GM19397 (cell line): ENCODE results near the gene MRPL40.
A peak's percentile ranks its signal among the peaks of the same experiment; 100 is the strongest.
"Not testable (repeated sequence)": the region's sequence is repeated elsewhere in the genome, so short reads cannot be mapped to it uniquely, and the experiment has no call there.

Experiments used
- ATAC-seq: cut with Tn5 transposase; IDR thresholded peaks from one replicate; pipeline ENCODE4 v1.9.1; 2021; ENCODE audit warnings: mild to moderate bottlenecking, moderate library complexity; ENCODE audit not compliant: unreplicated experiment

The MRPL40 gene

DNA sequence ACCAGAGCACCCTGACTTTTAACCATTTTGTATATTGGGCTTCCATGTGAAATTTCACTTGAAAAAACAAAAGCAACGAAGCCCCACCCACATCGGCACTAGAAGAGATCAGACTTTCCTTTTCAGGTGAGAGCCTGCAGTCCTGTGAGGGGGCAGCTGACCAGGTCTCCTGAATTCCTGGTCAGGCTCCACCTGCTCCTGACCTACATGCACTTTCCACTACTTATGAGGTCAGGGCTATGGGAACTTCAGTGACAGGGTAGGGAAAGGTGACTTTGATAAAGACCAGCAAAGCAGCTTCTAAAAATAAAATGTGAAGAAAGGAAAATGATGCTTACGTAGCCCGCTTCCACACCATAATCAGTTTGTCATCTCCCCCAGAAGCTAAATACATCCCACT lies 25.5 kb upstream of the MRPL40 start:
- no peak for ATAC-seq

DNA sequence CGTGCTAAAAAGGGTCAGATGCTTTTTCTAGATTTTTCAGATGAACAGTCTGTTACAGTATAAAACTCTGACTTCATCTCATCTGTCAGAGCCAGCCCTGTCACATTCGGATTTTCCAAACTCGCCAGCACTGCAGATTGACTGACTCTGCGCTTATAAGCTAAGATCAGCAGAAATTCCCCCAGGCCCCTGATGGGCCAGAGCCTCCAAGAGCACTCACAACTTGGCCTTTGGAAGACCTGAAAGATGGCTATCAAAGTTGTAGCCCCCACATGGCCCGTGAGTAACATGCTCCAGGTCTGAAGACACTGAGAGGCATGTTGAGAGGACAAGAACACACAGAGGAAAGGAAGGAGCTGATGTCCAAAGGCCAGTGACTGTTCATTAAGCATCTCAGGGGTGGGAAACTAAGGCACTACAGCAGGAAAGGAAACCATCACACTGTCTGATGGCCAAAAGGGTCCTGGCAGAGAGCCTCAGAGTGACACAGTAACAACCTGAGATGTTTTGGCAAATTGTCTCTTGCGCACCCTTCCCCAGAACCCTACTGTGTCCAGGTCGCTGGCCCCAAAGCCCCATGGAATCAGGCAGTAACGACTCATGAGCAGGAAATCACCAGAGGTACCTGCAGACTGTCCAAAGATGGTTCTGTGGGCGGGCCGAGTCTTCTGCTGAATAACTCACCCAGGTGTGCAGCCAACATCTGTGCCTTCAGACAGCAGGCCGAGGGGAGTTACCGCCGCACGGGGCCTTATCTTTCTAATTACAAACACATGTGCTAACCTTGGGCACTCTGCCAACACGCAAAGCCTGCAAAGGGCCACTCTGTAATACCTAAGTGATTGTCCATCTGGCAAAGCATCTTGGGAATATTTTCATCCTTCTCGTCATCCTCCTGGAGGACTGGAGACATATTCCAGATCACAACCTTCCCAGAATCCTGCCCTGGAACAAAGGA lies 24.4 kb upstream of the MRPL40 start:
- no peak for ATAC-seq

DNA sequence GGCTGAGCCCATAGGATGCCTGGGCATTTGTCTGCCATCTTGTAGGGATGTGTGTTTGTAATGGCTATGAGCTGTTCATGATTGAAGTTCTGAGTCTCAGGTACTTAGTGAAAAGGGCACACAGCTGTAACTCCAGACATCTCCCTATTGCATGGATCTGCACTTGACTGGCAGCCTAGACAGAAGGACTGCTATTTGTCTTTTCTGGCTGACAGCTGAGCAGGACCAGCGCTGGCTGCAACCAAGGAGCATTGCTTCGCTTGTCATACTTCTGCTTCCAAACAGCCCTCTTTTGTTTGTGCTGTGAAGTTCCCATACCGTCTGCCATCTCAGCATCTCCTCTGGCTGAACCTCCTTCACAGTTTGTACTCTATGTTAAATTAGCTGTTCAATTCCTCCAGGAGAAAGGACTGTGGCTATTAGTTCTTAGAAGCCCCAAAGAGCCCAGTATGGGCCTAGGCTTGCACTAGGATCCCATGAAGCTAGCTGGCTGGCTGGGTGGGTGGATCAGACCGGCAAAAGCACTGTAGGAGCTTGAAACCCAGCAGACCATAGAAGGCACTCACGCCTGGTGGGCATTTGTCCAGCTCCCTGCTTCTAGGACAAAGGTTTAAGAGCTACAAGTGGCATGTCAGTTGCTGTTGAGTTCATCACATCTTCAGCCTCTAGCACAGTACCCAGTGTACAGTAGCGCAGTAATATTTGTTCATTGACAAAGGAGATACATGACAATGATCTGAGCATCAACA lies 21.2 kb upstream of the MRPL40 start:
- ATAC-seq: no peak

DNA sequence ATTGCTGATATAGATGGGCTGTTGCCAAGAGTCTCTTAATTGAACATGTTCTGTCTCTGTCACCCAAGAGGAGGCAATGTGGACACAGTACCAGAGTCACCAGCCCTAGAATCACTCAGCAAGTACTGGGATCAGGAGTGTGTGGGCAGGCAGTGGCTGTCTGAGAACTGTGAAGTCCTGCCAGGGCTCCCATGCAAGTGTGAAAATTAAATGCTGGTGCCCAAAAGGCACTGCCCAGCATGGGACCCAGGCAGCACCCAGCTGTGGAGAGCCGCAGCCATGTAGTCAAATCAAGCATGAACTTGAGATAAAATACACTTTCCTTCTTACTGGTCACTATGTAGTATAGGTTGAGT lies 20.7 kb upstream of the MRPL40 start:
- ATAC-seq: no peak

DNA sequence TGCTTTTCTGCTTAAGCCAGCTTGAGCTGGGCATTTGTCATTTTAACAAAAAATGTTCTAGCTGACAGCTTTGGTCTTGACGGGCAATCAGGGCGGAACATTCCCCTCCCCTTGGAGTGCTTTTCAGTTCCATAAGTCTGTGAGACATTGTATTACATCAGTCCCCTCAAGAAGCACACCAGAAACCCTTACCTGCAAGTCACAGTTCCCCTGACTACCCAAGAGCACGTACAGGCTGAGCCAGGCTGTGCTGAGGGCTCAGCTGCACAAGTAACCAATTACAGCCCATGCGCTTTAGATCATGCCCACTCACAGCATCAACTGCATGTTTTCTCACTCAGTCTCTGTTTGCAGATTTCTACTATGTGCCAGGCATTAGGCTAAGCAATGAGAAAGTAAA lies 19.9 kb upstream of the MRPL40 start:
- no peak for ATAC-seq

DNA sequence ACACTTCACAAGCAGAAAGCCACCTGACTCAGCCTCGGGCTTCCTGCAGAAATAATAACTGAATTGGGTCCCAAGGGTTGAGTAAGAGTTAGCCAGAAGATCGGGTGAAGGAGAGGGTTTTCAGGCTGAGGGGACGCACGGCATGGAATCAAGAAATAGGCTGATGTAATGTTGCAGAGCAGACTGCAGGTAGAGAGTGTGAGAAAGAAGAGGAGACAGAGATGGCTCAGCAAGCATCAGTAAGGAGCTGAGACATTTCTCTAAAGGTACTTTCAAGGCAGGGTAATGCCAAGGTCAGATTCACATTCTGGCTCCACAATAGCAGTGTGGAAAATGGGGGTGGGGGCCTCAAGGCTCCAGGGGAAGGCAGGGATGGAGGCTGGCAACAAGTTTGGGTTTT lies 19.4 kb upstream of the MRPL40 start:
- ATAC-seq: no peak

DNA sequence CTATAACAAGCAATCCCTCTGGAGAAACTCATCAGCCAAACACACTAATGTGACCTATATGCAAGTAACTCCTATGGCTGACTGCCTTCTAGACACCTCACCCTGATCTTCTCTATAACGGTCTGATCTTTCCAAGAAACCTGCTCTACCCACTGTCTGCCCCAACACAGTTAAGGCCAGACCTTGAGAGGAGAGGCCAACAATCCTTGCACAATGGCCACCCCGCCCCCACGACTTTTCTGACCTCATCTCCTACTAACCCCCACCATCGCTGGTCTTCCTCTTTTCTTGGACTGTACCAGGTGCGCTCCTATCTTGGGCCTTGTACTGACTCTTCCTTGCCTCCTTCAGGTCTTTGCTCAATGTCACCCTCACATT lies 13.3 kb upstream of the MRPL40 start:
- ATAC-seq: no peak

DNA sequence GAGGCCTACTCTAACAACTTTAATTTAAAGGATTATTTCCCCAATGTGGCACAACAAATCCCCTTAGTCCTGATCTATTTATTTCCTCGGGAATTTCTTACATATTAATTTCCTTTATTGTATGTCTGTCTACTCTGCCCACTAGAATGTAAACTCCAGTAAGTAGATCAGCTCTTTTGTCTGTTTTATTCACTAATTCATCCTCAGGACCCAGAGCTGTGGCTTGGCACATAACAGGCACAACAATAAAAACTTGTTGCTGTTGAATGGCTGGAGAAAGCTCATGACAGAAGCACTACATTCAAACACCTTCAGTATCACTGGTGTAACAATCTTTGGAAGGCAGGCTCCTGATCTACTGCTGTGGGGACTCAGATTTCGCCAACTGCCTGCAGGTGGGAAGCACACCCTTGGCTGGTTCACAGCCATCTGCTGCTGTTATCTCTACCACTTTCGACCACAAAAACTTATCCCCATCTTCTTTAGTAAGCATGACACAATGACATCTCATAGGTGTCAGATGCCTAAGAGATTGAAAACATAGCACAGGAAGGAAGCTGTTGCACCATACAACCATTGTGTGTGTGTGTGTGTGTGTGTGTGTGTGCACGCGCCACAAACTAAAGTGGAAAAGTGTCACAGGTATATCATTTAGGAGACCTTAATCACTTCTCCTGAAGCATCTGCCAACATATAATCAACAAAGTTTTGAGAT lies 12.7 kb upstream of the MRPL40 start:
- ATAC-seq: no peak

DNA sequence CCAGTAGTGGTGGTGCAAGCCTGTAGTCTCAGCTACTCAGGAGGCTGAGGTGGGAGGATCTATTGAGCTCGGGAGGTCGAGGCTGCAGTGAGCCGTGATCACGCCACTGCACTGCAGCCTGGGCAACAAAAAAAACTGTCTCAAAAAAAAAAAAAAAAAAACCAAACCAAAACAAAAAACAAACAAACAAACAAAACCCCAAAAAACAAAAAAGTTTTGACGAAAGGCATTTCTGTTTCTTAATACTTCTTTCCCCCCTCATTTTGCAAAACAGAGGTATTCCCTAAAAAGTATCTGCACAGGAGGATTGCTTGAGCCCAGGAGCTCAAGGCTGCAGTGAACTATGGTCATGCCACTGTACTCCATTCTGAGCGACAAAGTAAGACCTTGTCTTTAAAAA lies 12.0 kb upstream of the MRPL40 start:
- no peak for ATAC-seq

DNA sequence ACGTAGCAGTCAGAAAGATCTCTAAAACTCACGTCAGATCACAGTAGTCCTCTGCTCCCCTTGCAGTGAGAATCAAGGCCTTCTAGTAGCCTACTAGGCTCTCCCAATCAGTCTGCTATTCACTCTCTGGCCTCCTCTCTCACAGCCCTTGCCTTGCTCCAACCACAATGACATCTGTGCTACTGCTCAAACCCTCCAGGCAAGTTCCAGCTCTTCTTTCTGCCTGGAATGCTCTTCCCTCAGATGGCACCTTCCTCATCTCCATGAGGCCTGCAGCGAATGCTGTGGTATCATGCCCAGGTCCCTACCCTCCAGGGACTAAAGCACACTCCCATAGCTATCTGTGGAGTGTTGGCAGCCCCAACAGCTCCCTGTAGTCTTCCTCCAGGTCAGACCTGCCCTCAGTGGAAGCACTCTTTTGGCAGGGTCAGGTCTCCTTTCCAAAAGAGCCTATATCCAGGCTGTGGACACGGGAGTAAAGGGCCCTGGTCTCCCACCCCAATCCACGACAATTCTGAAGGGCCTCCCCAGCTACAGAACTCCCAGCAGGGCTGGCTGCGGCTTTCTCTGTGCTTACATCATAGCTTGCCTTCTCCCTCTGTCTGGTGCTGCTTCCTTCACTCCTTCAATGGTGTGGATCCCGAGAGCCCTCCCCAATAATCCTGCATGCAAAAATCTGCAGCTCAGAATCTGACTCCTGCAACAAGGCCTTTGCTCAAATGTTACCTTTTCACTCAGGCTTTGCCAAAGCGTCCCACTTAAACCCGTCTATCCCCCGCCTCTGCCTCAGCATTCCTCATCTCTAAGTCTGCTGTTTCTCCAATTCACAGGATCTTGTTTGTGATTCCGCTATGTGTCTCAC lies 9.7 kb upstream of the MRPL40 start:
- no peak for ATAC-seq

DNA sequence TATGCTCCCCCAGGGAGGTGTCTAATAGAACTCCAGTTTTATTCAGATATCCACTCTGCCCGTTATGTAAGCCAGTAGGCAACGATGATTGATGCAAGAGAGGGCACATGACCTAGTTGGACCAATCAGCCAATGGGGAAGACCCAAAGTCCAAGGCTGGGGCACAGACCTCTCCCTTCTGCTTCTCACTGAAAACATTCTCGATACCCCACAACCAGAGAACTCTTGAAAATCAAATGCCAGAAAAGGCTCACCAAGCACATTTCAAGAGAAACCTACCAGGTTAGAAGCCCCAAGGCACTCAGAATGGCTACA lies 8.2 kb upstream of the MRPL40 start:
- no peak for ATAC-seq

DNA sequence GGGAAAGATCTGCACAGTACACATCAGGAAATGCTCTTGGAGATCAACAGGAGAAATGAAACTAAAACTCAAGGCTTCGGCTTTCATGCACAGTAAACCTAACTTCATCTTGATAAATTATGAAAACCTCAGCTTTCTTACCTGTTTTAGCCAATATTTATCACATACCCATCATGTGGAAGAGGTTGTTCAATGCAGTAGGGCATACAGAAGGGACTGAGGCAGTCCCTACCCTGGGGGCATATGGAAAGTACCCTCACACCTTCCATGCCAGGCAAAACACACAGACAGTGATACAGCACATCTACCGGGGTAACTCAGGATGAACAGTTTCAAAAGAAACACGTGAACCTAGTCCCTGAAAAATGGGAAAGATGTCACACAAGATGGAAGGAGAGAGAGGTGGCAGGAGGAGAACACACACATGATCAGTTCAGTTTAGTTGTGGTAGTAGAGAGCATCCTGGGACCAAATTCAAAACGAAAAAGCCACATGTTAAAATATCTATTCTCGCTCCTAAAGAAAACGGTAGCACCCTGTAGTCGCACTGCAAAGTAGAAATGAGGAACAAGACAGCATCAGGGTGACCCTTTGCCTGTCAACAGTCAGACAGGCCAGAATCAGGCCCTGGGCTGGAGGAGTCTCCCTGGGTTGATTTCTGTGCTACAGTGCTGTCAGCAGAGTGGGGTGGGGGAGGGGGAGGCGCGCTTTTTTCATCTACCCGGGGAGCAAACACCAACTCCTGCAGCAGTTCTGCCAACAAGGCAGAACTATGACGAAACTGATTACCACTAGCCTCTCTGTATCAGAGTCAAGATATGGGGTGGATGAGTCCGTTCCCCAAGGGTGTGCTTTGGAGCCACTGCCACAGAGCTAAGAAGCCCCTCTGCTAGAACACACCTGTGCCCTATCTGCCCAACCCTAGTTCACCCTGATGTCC lies 2.1 kb upstream of the MRPL40 start:
- ATAC-seq: no peak

DNA sequence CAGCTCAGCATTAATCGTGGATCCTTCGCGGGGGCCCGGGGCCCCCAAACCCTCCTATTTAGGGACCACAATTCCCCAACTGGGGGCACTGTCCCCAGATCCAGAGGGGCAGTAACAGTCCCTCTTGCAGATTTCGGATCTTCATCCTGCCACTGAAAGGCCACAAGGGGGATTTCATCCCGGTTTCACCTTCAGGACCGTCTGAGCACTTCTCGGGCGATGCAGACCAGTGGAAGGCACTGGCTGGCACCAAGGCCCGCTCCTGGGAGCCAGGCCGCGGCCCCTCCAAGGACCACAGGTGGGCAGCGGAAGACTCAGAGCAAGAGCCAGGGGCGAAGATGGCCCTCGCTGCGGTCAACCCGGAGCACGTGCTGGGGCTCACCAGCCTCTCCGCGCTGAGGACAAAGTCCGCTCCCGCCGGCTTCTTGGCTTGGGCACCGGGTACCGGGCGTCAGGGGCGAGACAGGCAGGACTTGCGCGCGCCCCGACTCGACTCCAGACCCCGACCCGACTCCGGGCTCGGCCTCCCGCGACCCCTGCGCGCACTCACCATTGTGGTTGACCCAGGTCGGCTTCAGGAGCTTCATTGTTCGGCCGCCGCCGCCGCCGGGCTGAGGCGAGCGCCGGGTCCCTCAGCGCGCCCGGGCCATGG lies 1.3 kb upstream of the MRPL40 start:
- ATAC-seq: peak; percentile 4

DNA sequence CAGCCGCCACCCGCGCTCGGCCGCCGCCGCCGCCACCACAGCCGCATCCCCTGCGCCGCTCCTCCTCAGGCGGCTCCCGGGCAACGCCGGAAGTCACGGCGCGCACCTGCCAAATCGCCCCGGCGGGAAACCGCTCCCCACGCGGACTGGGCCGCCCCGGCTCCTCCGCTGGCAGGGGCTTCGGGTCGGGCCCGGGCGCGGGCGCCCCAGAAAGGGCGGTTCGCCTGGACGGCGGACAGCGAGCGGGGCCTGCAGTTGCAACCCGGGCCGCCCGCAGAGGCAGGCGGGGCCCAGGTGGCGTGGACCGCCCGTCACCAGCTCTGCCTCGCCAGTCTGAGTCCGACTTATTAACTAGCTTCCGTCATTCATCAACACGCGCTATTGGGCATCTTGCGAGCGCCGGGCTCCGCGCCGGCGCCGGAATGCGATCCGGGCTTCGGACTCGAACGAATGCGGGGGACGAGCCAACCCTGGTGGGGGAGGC lies 654 bp upstream of the MRPL40 start, which contains the start of gene HIRA:
Gene HIRA (minus strand): TSS at position 85 of the 484 bp plus-strand sequence. CDS start 257 bp downstream, outside the sequence.
- ATAC-seq: peak; percentile 53

DNA sequence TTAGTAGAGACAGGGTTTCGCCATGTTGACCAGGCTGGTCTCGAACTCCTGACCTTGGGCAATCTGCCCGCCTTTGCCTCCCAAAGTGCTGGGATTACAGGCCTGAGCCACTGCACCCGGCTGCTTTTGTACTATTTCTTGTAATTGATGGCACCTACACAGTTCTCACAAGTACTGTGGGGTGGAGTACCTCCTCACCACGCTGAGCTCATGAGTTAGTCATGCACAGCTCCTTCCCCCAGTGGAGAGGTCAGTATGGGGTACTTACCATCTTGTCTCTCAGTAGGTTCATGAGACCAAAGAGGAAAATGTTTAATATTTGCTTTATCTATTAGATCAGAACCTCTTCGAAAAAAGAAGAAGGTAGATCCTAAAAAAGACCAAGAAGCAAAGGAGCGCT lies 2.1 kb downstream of the MRPL40 start:
- ATAC-seq: no peak

DNA sequence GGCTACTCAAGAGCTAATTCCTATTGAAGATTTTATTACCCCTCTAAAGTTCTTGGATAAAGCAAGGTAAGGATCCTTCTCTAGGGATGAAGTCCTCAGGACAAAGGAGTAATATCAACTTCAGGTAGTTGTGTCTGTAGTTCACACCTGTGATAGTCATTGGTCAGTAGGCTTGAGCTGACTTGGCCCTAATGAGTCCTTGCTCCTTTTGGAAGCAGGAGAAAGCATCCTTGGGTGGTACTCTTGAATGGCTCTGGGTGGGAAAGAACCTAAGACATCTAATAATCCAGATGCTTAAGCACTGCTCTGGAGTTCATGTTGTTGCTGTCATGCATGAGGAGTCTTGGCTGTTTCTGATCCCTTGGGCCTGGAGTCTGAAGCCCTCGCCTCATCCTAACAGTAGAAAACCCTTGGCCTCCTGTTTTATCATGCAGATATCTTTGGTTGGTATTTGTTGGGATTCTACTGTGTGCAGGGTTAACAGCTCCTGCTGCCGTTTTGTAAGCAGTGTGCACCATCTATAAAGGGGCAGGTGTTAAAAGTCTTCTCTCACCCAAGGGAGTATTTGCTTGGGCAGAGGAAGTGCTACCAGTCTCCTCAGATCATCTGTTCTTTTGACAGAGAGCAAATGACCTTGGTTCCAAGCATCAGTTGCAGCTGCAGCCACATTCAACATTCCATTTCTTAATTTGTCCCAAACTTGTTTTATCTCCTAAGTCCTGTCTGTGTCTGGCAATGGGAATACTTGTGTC lies 2.7 kb downstream of the MRPL40 start:
- ATAC-seq: no peak

DNA sequence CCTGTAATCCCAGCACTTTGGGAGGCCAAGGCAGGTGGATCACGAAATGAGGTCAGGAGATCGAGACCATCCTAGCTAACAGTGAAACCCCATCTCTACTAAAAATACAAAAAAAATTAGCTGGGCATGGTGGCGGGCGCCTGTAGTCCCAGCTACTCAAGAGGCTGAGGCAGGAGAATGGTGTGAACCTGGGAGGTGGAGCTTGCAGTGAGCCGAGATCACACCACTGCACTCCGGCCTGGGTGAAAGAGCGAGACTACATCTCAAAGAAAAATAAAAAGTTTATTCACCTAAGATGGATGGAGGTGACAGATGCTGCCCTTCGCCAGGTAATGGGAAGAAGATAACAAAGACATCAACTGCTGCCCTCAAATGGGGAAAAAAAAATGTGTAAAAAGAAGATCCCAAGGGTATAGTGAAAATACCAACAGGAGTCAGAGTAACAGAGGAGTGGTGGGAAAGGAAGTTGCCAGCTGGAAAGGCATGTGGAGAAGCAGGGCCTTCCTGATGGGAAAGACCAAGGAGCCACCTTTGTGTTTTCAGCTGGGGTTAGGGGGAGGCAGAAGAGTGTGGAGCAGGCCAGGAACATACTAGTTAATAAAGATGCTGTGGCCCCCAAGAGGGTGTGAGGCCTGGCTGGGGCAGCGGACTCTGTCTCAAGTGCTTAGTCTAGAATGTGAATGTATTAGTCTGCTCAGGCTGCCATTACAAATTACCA lies 4.3 kb downstream of the MRPL40 start:
- ATAC-seq: not testable (repeated sequence)

DNA sequence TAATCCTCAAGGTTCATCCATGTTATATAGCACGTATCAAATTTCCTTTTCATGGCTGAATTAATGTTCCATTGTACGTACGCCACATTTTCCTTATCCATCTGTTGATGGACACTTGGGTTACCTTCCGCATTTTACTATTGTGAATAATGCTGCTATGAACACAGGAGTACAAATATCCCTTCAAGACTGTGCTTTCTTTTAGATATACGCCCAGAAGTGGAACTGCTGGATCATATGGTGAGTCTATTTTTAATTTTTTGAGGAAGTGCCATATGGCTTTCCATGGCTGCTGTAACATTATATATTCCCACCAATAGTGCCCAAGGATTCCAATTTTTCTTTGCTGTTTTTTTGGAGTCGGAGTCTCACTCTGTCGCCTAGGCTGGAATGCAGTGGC lies 6.0 kb downstream of the MRPL40 start:
- no peak for ATAC-seq
